Stimulated activated CD4-positive, alpha-beta T cell treated with anti-CD3 and anti-CD28 coated beads, Interleukin-12 subunit alpha, Interleukin-12 subunit beta, amount 100 ng/mL, for 4 hours (primary cell): Measurements from ENCODE around the gene CLEC18A.
"Not testable (repeated sequence)": the region's sequence is repeated elsewhere in the genome, so short reads cannot be mapped to it uniquely, and the experiment has no call there.

Source experiments
- DNase-seq: peaks from one replicate; pipeline ENCODE4 v3.0.0-alpha.2; 2020

Gene CLEC18A

DNA sequence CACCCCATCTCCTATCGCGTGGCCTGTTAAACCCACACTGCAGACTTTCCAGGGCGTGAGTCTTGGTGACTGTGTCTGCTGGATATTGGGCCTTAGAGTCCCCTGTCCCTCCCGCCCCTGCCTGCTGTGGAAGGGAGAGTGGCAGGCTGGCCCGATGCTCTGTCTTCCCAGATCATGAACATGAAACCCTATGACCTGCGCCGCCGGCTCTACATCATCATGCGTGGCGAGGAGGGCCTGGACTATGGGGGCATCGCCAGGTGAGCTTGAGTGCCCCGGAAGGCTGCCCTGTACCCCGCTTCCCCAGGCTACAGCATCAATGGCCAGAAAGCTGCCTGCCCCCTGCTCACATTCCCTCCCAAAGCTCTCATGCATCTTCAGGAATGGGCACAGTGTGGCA is 19.5 kb upstream of the CLEC18A start:
- DNase-seq, result no peak

- DNase-seq, result no peak
These were observed 18.9 kb upstream of the CLEC18A start for GRCh38 chr16:69932228-69932627.

DNA sequence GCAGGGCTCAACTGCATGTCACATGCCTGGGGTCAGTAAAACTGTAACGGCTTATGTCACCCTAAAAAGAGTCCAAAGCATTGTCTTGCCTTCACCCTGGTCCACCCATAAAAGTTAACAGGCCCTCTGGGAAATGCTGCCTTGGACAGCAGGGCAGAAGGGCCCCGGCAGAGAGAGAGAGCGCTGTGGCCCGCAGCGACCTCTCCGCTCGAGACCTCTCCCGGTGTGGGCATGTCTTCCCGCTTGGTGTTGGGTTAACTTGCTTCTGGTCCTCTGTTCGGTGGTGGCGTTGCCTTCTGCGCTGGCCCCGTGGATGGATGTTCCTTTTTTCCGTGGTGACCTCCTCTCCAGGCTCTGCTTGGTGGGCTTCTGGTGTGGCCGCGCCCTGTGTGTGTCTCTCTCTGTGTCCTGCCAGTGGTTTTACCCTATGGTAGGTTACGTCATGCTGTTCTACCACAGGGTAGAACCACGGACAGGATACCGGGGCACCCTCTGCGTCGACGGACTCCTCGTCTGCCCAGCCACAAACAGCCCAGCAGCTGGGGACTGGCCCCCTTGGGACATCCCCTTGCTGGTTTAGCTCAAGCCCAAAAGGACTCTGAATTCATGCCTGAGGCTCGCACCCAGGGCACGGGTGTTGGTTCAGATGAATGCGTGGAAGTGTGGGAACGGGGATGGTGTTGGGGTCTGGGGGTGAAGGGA is 18.3 kb upstream of the CLEC18A start:
- DNase-seq, result no peak

DNA sequence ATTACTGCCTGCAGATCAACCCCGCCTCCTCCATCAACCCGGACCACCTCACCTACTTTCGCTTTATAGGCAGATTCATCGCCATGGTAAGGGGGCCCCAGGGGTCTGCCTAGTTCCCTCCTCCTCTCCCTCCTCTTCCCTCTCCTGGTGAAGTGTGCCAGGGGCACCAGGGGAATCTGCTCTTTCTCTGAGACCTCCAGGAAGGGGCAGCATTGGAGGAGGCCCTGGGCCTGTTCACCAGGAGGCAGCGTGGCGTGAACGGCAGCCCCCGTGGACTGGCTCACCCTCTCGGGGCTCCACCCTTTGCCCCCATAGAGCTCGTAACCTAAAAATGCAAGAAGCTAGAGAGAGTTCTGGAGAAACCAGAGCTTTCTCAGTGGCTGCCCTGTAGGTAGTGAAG is 17.1 kb upstream of the CLEC18A start:
- no peak for DNase-seq

DNA sequence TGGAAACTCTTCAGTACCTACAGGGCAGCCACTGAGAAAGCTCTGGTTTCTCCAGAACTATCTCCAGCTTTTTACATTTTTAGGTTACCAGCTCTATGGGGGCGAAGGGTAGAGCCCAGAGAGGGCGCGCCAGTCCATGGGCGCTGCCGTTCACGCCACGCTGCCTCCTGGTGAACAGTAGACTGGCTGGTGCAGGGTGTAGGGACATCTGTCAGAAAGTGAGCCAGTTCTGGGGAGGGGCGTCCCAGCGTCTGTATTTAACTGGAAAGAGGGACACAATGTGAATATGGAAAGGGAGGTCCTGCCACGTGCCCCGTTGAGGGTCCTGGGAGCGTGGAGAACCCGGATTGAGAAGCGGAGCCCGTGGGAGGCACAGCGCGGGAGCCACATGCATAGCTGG is 16.4 kb upstream of the CLEC18A start:
- DNase-seq, result no peak

GRCh38 chr16:69935278-69935711 is 15.8 kb upstream of the CLEC18A start:
- DNase-seq, result no peak

DNA sequence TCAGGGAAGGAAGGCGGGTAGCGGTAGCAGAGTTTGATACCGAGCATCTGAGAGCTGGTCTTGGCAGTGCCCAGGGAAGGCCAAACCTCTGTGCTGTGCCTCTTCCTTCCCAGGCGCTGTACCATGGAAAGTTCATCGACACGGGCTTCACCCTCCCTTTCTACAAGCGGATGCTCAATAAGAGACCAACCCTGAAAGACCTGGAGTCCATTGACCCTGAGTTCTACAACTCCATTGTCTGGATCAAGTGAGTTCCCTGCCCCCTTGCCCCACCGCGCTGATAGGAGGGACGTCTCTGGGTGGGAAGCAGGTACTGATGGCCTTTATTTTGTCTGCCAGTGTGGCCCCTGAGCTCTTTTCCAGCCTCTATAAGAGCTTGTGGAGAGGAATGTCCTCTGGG is 15.4 kb upstream of the CLEC18A start:
- no peak for DNase-seq

DNA sequence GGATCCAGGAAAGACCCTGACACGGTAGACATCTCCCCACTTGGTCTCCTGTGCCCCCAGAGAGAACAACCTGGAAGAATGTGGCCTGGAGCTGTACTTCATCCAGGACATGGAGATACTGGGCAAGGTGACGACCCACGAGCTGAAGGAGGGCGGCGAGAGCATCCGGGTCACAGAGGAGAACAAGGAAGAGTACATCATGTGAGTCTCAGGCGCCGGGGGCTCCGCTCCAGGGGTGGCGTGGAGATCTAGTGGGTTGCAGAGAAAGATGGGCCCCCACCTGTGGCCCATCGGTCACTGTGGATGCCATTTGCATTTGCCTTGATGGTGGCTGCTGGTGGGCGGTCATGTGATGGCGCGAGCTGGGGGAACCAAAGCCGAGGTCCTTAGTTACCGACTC is 14.9 kb upstream of the CLEC18A start:
- DNase-seq, result no peak

- DNase-seq, result no peak
These were observed 14.4 kb upstream of the CLEC18A start for GRCh38 chr16:69936751-69937211.

GRCh38 chr16:69937465-69937951 is 13.6 kb upstream of the CLEC18A start:
- DNase-seq, result no peak

DNA sequence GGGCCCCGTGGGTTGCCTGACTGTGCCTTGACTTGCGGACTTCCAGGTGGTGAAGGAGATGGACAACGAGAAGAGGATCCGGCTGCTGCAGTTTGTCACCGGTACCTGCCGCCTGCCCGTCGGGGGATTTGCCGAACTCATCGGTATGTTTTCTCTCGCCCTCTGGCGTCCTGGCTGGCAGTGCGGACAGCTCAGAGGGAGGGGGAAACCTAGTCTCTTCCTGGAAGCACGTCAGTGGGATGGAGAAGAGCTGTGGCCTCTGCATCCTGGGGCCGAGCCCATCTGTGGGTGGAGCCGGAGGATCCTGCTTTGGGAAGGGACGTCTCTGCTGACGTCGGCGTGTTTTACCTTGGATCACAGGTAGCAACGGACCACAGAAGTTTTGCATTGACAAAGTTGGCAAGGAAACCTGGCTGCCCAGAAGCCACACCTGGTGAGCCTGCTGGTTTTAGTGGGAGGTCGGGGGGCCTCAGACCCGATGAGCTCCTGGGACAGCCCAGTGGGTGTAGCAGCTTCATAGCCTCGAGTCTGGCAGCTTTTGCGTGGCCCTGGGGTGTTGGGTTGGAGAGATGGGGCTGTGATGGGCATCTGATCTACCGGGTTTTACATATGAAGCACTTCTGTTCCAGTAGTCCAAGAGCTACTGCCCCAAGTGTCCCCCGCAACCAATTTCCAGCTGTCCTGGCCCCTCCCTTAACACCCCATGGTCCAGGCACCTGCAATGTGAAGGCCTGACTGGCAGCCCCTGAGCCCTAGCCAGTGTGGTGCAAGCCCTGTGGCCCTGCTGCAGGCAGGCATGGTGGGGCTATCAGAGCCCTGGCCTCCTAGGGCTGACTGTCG is 11.9 kb upstream of the CLEC18A start:
- no peak for DNase-seq

- DNase-seq, result no peak
These were observed 11.1 kb upstream of the CLEC18A start for GRCh38 chr16:69939821-69940585.

- DNase-seq, result no peak
These were observed 10.5 kb upstream of the CLEC18A start for GRCh38 chr16:69940676-69941075.

DNA sequence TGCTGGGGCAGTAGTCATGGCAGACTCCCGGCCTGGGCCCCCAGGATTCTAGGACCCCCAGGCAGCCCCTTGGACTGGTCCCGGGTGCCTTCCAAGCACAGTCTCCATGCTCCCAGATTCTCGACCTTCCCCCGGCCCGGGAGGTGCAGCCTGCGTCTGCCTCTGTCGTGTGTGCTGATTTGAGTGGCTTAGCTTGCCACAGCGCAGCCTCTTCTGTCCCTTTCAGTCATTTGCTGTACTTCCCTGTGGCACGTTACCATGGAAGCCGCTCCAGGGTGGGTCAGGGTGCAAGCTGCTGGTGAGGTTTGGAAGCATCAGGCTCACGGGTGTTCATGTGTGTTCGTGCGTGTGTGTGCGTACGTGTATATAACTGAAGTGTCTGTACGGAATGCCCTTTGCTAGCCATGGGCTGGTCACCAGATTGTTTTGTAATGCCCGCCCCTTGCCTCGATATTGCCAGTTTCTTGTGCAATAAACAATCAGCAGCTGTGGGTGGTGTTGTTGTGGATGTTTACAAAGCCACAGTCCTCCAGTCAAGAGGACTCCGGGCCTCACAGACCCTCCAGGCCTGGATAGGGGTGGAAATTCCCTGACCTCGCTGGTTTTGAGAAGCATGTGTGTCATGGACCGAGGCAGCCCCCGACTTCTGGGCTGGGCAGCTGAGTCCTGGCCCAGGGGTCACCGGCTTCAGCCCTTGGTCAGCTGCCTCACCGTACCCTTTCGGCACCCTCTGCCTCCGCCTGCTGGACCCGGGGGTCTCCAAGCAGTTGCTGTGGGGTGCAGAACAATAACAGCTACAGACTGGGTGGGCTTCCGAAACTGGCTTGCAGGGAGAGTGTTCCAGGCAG is 9.7 kb upstream of the CLEC18A start:
- DNase-seq, result no peak

GRCh38 chr16:69942099-69942491 is 9.0 kb upstream of the CLEC18A start:
- no peak for DNase-seq

DNA sequence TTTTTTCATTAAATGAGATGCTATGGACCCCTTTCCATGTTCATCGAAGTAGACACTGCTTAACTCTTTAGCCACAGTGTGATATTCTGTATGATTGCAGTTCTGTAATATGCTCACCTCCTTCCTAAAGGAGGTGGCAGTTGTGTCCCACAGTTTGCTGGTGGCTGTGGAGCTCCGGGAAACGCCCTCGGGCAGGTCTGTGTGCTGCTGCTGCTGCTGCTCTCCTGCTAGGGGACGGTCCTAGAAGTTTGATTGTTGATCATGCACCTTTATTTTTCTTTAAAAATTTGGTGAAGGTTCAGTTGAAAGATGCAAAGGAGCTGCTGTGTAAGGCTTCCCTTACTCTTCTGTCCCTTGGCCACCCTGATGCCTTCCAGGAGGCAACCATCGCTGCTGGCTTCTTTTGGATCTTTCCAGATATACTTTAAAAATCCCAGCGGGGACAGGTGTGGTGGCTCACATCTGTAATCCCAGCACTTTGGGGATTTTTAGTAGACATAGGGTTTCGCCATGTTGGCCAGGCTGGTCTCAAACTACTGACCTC is 8.4 kb upstream of the CLEC18A start:
- DNase-seq, result no peak

GRCh38 chr16:69943241-69944036 is 7.7 kb upstream of the CLEC18A start:
- DNase-seq, result not testable (repeated sequence)

GRCh38 chr16:69950411-69950810 is 723 bp upstream of the CLEC18A start:
- DNase-seq, result not testable (repeated sequence)

- not testable (repeated sequence) for DNase-seq
These were observed 518 bp downstream of the CLEC18A start for GRCh38 chr16:69951672-69952031.

DNA sequence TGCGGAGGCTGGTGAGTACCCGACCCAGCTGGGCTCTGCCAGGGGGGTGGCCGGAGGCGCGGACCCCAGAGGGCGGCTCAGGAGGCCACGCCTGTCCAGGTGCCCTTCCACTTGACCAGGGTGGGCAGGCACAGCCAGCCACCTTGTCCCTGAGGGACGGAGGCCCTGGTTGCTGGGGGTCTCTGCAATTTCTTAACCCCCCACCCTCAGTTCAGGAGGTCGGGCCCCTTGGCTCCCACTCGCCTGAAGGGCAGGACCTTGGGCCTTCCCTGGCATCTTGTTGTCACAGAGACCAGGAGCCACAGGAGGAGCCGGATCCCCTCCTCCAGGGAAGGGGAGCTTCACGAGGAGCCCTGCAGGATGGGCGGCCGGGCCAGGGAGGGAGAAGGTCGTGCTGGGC is 982 bp downstream of the CLEC18A start:
- not testable (repeated sequence) for DNase-seq
